Myocyte (in vitro differentiated cells): ENCODE measurements around the gene CEP85L. TPM values are rescaled to one million over a fixed set of nuclear protein-coding genes. Genes with fewer than 3 reads are reported as not detected.
A peak's percentile ranks its signal among the peaks of the same experiment; 100 is the strongest.

ENCODE experiments used
- DNase-seq: peaks from one replicate; pipeline ENCODE4 v3.0.0-alpha.2; 2012; ENCODE audit warnings: low read depth
- total RNA-seq: library from RNA; depleted of rRNA; stranded (reverse); fragments of >200 nt; gene quantifications from 2 replicates; pipeline ENCODE4 v1.2.3, GENCODE V29; 2014

Gene CEP85L
- total RNA-seq, 1 donor from 2014 or later = 18.6 TPM

DNA sequence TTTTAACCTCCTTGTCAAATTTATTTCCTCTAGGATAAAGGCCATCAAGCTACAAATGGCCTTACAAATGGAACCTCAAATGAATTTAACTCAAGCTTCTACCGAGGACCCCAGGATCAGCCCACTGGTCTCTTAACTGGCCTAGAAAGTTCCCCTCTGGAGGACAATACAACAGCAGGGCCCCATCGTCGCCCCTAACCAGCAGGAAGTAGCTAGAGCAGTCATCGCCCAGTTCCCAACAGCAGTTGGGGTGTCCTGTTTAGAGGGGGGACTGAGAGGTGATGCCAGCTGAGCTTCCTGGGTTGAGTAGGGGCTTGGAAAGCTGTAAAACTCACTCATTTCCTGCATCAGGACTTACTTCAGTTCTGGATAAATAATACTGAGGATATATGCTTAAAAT, 25.6 kb downstream of the CEP85L start:
- DNase-seq = no peak

DNA sequence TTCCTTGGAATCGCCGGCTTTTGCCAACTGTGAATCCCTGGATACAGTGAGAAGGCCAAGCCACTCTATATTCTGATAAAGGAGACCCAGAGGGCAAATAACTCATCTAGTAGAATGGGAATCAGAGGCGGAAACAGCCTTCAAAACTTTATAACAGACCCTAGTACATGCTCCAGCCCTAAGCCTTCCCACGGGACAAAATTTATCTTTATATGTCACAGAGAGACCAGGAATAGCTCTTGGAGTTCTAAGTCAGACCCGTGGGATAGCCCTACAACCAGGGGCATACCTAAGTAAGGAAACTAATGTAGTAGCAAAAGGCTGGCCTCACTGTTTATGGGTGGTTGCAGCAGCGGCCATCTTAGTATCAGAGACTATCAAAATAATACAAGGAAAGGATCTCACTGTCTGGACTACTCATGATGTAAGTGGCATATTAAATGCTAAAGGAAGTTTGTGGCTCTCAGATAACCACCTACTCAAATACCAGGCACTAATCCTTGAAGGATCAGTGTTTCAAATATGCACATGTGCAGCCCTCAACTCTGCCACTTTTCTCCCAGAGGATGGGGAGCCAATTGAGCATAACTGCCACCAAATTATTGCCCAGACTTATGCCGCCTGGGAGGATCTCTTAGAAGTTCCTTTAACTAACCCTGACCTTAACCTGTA, 29.5 kb downstream of the CEP85L start:
- no peak for DNase-seq

DNA sequence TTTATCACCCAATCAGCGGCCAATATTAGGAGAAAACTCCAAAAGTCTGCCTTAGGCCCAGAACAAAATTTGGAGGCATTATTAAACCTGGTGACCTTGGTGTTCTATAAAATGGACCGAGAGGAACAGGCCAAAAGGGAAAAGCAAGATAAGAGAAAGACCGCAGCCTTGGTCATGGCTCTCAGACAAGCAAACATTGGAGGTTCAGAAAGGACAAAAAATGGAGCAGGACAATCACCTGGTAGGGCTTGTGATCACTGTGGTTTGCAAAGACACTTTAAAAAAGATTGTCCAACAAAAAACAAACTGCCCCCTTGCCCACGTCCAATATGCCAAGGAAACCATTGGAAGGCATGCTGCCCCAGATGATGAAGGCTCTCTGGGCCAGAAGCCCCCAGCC, 31.2 kb downstream of the CEP85L start:
- DNase-seq = no peak

DNA sequence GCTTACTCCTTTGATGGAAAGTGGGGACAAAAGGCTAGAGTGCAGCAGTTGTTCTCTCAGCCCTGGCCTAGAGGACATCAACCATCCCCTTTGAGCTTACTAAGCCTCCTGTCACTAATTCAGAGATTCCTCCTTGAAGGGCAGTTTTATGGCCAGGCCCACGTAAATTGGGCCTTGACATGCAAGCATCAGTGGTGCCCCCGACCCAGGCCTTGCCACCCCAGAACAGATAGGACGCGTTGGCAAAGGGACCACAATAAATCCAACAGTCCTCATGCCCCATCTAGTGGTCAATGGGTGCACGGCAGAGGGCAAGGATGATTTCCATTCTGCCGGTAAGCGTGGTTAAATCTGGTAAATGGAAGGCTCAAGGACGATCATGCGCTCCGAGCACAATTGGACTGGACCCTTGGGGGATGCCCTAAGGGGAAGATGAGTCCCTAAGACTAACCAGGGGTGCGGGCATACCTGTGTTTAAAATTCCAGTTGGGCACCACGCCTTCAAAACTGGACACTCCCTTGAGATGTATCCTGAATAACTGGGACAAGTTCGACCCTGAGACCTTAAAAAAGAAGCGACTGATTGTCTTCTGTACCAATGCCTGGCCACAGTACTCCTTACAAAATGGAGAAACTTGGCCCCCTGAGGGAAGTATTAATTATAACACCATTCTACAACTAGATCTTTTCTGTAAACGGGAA, 32.6 kb downstream of the CEP85L start:
- DNase-seq = peak; percentile 55

DNA sequence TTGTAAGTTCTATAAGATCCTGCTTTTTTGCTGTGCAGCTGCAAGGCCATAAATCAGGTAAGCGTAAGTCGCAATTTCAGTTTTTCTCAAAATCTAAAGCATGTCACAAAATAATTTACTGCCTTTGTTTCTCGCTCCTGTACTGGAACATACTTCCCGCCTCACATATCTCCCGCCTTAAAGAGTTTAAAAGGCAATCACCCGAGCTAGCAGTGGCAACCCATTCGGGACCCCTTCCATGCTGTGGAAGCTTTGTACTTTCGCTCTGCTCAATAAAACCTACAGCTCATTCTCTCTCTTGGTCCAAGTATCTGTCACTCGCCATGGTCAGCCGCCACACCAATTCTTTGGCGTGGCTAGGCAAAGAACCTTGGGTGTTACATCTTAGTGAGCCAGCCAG, 34.0 kb downstream of the CEP85L start:
- DNase-seq = no peak

DNA sequence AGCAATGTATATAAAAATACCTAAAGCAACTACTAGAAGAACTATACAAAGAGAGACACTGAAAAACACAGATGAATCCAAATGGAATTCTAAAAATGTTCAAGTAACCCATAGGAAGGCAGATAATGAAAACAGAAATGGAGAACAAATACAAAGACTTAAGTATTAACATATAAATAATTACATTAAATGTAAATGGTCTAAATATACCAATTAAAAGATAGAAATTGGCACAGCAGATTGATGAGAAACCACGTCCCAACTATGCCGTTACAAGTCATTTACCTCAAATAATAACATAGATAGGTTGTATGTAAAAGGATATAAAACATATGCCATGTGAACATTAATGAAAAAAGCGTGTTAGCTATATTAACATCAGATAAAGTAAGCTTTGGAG, 40.1 kb downstream of the CEP85L start:
- DNase-seq = no peak

GRCh38 chr6:118606858-118607257, 44.5 kb downstream of the CEP85L start:
- no peak for DNase-seq

DNA sequence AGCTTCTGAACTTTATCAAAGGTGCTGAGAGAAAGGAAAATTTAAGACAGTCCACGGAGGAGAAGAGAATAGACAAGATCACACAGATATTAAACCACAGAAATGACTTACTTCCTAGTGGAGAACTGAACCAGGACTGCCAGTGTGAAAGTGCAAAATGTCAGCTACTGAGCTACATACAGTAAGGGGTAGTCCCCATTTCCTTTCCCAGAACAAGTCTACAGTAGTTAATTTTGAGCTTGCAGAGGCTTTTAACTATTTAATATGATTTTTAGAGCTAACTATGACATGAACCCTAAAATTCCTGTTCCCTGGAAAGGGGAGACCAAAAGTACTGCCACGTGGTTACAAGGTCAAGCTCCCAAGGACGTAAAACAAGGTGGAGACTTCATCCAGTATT, 45.1 kb downstream of the CEP85L start:
- no peak for DNase-seq

GRCh38 chr6:118603372-118603771, 48.0 kb downstream of the CEP85L start:
- no peak for DNase-seq

DNA sequence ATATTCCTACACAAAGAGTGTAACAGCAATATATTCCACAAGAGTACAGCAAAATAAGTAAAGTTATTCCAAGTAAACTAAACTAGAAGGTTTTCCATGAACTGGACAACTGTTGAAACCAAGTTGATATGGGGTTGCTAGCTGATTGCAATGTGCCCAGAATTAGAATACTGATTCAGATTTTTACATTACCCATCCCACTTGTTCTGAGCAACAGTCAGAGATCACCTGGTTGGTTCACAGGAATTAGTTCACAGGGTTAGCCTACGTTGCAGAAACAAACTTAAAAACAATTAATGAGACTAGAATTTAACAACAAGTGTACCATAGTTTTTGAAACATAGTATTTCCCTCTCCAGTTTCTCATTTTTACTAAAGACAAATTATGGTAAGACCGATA, 49.1 kb downstream of the CEP85L start:
- no peak for DNase-seq

DNA sequence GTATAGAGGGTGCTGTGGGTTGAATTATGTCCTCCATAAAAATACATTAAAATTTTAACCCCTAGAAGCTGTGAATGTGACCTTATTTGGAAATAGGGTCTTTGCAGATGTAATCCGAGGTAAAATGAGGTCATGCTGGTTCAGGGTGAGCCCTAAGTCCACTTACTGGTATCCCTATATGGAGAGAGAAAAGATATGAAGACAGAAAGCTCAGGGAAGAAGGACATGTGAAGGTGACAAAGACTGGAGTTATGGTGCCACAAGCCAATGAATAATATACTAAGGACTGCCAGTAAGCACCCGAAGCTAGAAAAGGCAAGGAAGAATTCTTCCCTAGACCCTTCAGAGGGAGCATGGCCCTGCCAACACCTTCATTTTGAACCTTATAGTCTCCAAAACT, 53.1 kb downstream of the CEP85L start:
- DNase-seq = no peak

DNA sequence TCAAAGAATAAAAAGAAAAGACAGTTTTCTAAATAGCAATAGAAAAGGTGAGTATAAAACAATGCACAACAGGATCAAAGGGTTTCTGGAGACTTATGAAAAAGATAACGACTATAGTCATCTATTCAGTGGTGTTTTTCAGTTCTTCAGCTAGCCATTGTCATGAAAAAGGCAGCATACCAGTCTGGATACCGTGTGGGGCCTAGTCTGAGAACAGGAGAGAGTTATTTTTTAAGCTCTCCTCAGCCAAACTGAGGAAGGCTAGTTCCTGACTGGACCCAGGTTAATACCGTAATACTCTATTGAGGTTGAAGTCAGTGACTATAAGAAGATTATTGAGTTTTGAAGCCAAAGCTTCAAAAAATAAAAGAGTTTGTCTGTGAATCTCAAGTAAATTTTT, 53.8 kb downstream of the CEP85L start:
- no peak for DNase-seq

DNA sequence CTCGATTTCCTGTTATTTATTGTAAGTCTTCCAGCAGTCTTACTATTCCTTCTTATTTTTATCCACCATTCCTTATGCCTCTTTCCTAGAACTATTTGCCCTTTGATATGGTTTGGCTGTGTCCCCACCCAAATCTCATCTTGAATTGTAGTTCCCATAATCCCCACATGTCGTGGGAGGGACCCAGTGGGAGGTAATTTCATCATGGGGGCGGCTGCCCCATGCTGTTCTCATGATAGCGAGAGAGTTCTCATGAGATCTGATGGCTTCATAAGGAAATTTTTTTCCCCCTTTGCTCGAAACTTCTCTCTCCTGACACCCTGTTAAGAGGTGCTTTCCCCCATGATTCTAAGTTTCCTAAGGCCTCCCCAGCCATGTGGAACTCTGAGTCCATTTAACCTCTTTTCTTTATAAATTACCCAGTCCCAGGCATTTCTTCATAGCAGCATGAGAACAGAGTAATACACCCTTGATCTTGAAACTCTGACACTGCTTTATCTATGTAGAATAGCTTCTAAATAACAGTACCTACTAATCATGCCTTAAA, 54.5 kb downstream of the CEP85L start:
- DNase-seq = no peak

GRCh38 chr6:118594877-118595276, 56.5 kb downstream of the CEP85L start:
- DNase-seq = no peak

- no peak for DNase-seq
Observed at GRCh38 chr6:118591897-118592296, 59.5 kb downstream of the CEP85L start.

GRCh38 chr6:118589649-118590365, 61.6 kb downstream of the CEP85L start:
- no peak for DNase-seq

- DNase-seq = no peak
Observed at GRCh38 chr6:118589186-118589585, 62.2 kb downstream of the CEP85L start.

DNA sequence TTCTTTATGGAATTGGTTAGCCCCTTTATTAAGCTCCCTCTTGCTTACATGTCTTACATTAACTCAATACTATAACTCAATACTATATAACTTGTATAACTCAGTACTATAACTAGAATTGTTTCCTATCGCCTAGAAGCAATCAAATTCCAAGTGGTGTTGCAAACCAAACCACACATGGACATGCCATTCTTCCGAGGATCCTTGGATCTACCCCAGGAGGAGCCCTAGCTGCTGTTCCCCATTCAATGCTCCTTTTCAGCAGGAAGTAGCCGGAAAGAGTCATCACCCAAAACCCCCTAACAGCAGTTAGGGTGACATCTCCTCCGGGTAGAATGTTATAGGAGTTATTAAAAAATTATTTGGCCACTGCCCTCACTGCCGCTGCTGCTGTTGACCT, 62.8 kb downstream of the CEP85L start:
- DNase-seq = no peak

GRCh38 chr6:118586746-118587485, 64.5 kb downstream of the CEP85L start:
- no peak for DNase-seq

- DNase-seq = no peak
Observed at GRCh38 chr6:118584911-118585310, 66.5 kb downstream of the CEP85L start.

DNA sequence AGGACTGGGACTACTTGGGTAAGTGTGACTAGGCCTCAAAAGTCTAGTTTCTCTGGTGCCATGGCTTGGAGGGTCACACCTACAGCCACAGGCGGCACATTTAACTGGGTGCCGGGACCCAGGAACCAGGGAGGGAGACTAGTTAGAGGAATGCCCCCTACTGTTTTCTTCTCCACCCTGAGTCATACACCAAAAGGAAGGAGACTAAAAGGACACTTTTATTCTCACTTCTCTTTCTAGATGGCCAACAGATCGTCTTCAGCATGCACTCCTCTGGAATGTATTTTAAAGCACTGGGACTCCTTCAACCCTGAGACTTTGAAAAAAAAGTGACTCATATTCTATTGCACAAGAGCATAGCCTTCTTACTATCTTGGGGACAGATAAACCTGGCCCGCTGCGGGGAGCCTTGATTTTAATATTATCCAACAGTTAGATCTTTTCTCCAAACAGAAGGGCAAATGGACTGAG, 69.9 kb downstream of the CEP85L start:
- peak; percentile 10 for DNase-seq
